ENCODE results near the gene FAIM. TPM values are rescaled to one million over a fixed set of nuclear protein-coding genes. Genes with fewer than 3 reads are reported as not detected.

The FAIM gene
- total RNA-seq, 1 experiment from 2014 or later: 12.7 TPM

DNA sequence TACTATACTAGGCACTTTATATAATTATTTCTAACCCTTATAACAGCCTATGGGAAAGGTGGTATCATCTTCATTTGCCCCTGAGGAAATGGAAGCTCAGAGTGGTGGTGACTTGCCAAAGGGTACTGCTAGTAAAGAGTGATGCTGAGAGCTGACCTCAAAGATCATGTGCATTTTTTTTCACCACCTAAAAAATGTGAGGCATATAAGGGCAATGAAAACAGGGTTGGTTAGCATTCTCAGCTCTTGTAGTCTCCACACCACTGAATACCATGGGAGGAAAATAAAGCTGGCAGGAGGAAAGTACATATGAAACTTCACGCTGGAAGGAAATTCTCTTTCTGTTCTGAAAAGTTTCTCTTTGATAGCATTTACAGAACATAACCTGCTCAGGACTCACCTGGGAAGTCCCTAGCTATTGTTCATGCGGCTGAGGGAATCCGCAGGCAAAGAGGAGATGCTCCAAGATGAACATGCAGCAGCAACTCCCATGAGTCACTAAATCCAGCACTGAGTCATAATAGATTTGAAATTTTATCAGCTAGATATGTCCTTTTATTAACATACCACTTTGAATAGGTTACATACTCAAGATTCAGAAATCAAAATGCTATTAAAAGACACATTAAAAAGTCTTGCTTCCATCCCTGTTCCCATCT, 17.3 kb downstream of the FAIM start:
- no peak for DNase-seq (ENCODE audit: low read depth in 1 of 2, low spot score in 2 of 2)
- peaks cover 5% of the 10 kb centered on the region; the same call in 1 of the 2 replicates for H3K36me3 ChIP-seq
- no peak overlapping the region for H3K4me3 ChIP-seq

DNA sequence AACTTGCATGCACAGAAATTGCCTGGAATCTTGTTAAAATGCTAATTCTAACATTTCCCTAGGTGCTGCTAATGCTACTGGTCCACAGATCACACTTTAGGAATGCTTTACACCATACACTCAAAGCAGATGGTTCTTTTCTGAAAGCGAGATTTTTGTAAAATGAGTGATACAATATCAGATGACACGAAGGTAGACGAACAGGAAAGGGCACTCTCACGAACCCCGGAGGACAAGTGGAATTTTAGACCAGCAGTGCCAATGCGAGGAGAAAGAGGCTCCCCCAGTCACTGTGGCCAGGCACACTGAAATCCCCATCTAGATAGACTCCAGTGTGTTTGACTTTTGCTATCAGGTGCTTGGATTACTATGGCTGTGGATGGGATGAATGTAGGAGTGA, 21.0 kb downstream of the FAIM start:
- Histone ChIP-seq H3K4me1 (replicated peaks) (no peaks in the 10 kb centered on the region), H3K27ac (no peak overlapping the region), H3K36me3 (no peaks in the 10 kb centered on the region), H3K9me3 (replicated peaks) (no peaks in the 10 kb centered on the region), H3K27me3 (replicated peaks) (no peaks in the 10 kb centered on the region), H3K4me3 (no peak overlapping the region)
- no peak for DNase-seq (ENCODE audit: low read depth in 1 of 2, low spot score in 2 of 2)

More for the DNA sequence above, 17.3 kb downstream of the FAIM start:
- no peaks in the 10 kb centered on the region for H3K27me3 ChIP-seq (replicated peaks)
- H3K27ac ChIP-seq: no peak overlapping the region
- H3K9me3 ChIP-seq (replicated peaks): no peaks in the 10 kb centered on the region
- H3K4me1 ChIP-seq (replicated peaks): no peaks in the 10 kb centered on the region

DNA sequence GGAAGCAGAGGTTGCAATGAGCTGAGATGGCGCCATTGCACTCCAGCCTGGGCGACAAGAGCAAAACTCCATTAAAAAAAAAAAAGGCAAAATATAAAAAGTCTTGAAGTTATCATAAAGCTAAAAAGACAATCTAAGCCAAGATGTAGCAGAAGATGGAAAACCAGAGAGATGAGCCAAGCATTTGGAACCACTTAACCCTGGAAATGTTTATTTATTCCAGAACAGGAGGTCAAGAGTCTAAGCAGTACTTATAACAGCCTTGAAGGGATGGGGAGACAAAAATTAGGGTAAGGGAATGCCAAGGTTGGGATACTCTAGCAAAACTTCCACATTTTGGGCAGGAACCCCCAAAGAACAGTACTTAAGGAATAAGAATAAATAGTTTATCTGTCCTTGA, 30.1 kb downstream of the FAIM start:
- Histone ChIP-seq H3K4me1 (replicated peaks) (no peaks in the 10 kb centered on the region), H3K4me3 (no peak overlapping the region), H3K27ac (no peak overlapping the region), H3K9me3 (replicated peaks) (peaks cover 3% of the 10 kb centered on the region; the same call in 1 of the 2 replicates), H3K36me3 (no peaks in the 10 kb centered on the region), H3K27me3 (replicated peaks) (no peaks in the 10 kb centered on the region)
- DNase-seq (ENCODE audit: low read depth in 1 of 2, low spot score in 2 of 2): no peak

DNA sequence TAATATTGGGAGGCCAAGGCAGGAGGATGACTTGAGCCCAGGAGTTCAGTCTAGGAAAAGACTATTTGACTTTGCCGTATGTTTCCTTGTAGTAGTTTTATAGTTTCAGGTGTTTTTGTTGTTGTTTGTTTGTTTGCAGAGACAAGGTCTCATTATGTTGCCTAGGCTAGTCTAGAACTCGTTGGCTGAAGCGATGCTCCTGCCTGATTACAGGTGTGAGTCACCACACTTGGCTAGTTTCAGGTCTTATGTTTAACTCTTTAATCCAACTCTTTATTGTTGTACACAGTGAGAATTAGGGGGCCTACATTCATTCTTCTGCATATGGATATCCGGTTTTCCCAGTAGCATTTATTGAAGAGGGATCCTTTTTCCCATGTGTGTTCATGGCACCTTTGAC, 32.0 kb downstream of the FAIM start:
- Histone ChIP-seq H3K4me1 (replicated peaks) (no peaks in the 10 kb centered on the region), H3K4me3 (no peak overlapping the region), H3K36me3 (no peaks in the 10 kb centered on the region), H3K27ac (no peak overlapping the region), H3K9me3 (replicated peaks) (peaks cover 3% of the 10 kb centered on the region; the same call in 1 of the 2 replicates), H3K27me3 (replicated peaks) (no peaks in the 10 kb centered on the region)
- no peak for DNase-seq (ENCODE audit: low read depth in 1 of 2, low spot score in 2 of 2)

DNA sequence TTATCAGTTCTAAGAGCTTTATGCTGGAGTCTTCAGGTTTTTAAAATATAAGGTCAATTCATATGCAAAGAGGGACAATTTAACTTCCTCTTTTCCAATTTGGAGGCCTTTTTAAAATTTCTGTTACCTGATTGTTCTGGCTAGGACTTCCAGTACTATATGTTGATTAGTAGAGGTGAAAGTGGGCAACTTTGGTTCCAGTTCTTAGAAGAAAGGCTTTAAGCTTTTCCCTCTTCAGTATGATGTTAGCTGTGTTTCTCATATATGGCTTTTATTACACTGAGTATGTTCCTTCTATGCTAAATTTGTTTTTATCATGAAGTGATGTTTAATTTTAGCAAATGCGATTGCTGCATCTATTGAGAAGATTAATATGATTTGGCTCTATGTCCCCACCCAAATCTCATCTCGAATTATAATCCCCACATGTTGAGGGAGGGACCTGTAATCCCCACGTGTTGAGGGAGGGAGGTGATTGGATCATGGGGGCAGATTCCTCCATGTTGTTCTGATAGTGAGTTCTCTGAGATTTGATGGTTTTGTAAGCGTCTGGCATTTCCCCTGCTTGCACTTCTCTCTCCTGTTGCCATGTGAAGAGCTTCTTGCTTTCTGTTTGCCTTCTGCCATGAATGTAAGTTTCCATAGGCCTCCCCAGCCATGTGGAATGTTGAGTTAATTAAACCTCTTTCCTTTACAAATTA, 33.8 kb downstream of the FAIM start:
- H3K27me3 ChIP-seq (replicated peaks): no peaks in the 10 kb centered on the region
- peaks cover 3% of the 10 kb centered on the region; the same call in 1 of the 2 replicates for H3K9me3 ChIP-seq (replicated peaks)
- no peak overlapping the region for H3K27ac ChIP-seq
- H3K36me3 ChIP-seq: no peaks in the 10 kb centered on the region
- H3K4me1 ChIP-seq (replicated peaks): no peaks in the 10 kb centered on the region
- H3K4me3 ChIP-seq: no peak overlapping the region
- DNase-seq (ENCODE audit: low read depth in 1 of 2, low spot score in 2 of 2): no peak

DNA sequence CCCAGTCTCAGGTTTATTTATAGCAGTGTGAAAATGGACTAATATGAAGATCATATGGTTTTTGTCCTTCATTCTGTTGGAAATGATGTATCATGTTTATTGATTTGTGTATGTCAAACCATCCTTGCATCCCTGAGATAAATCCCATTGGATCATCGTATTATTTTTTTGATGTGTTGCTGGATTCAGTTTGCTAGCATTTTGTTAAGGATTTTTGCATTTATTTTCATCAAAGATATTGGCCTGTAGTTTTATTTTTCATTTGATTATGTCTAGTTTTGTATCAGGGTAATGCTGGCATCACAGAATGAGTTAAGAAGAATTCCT, 34.3 kb downstream of the FAIM start:
- H3K27me3 ChIP-seq (replicated peaks): no peaks in the 10 kb centered on the region
- no peak for DNase-seq (ENCODE audit: low read depth in 1 of 2, low spot score in 2 of 2)
- no peak overlapping the region for H3K27ac ChIP-seq
- H3K4me1 ChIP-seq (replicated peaks): no peaks in the 10 kb centered on the region
- no peaks in the 10 kb centered on the region for H3K36me3 ChIP-seq
- H3K9me3 ChIP-seq (replicated peaks): peaks cover 3% of the 10 kb centered on the region; the same call in 1 of the 2 replicates
- H3K4me3 ChIP-seq: no peak overlapping the region

DNA sequence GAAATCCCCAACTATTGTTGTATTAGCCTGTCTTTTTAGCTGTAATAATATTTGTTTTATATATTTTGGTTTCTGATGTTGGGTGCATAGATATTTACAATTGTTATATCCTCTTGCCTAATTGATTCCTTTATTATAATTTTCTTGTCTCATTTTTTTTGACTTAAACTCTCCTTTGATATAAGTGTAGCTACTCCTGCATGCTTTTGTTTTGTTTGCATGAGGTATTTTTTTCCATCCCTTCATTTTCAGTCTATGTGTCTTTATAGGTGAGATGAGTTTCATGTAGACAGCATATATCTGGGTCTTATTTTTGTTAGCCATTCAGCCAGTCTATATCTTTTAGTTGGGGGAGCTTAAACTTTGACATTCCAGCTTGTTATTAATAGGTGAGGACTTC, 37.4 kb downstream of the FAIM start:
- Histone ChIP-seq H3K9me3 (replicated peaks) (peaks cover 6% of the 10 kb centered on the region; the same call in 1 of the 2 replicates), H3K4me1 (replicated peaks) (no peaks in the 10 kb centered on the region), H3K27me3 (replicated peaks) (no peaks in the 10 kb centered on the region), H3K36me3 (peaks cover 15% of the 10 kb centered on the region), H3K27ac (no peak overlapping the region), H3K4me3 (no peak overlapping the region)
- no peak for DNase-seq (ENCODE audit: low read depth in 1 of 2, low spot score in 2 of 2)

DNA sequence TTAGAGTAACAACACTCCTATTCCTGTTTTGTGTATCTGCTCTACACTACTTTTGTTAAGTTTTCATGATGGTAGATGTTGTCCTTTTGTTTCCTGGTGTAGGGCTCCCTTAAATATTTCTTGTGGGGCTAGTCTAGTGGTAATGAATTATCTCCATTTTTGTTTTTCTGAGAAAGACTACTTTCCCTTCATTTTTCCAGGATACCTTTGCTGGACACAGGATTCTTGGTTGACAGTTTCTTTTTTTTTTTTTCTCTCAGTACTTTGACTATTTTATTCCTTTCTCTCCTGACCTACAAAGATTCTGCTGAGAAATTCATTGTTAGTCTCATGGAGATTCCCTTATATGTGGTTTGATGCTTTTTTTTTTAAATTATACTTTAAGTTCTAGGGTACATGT, 37.9 kb downstream of the FAIM start:
- Histone ChIP-seq H3K4me3 (no peak overlapping the region), H3K9me3 (replicated peaks) (peaks cover 6% of the 10 kb centered on the region; the same call in 1 of the 2 replicates), H3K36me3 (peaks cover 15% of the 10 kb centered on the region), H3K27me3 (replicated peaks) (no peaks in the 10 kb centered on the region), H3K4me1 (replicated peaks) (no peaks in the 10 kb centered on the region), H3K27ac (no peak overlapping the region)
- no peak for DNase-seq (ENCODE audit: low read depth in 1 of 2, low spot score in 2 of 2)

DNA sequence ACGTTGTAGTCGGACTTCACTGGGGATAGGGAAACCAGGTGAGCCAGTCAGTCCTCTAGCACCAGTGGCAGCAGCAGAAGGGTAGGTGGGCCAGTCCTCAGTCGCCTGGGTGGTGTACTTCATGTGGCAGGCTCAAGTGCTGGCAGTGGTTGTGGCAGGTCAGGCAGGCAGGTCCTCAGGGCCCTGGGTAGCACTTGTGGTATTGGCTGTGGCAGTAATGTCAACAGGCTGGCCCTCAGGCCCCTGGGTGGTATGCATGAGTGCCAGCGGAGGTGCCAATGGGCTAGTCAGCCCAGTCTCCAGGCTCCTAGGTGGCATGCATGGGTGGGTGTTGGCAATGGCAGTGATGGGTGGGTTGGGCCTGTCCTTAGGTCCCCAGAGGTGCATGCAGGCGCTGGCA, 40.6 kb downstream of the FAIM start:
- Histone ChIP-seq H3K27me3 (replicated peaks) (no peaks in the 10 kb centered on the region), H3K9me3 (replicated peaks) (0 out of 2 replicates have a peak, but pooled peaks cover 2% of the 10 kb centered on the region), H3K4me3 (no peak overlapping the region), H3K27ac (no peak overlapping the region), H3K4me1 (replicated peaks) (no peaks in the 10 kb centered on the region), H3K36me3 (peaks cover 26% of the 10 kb centered on the region)
- DNase-seq (ENCODE audit: low read depth in 1 of 2, low spot score in 2 of 2): no peak

DNA sequence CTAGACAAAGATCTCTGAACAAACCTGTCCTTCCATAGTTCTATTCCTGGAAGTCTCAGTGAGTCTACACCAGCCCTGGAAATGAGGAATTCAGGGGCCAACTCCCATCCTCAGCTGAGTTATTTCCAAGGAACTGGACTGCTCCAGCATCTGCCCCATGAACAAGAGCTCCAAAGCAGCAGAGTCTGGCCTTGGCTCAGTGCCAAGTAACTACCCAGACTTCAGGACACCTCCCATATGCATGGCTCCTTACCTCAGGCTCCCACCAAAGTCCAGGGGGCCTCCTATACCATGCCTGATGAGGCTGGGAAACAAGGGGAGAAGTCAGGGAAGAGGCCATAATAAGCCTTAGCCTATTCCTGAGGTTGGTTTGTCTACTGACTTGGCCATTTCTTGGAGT, 45.0 kb downstream of the FAIM start:
- Histone ChIP-seq H3K4me3 (no peak overlapping the region), H3K9me3 (replicated peaks) (0 out of 2 replicates have a peak, but pooled peaks cover 2% of the 10 kb centered on the region), H3K4me1 (replicated peaks) (no peaks in the 10 kb centered on the region), H3K27me3 (replicated peaks) (no peaks in the 10 kb centered on the region), H3K27ac (no peak overlapping the region), H3K36me3 (peaks cover 31% of the 10 kb centered on the region)
- DNase-seq (ENCODE audit: low read depth in 1 of 2, low spot score in 2 of 2): no peak

DNA sequence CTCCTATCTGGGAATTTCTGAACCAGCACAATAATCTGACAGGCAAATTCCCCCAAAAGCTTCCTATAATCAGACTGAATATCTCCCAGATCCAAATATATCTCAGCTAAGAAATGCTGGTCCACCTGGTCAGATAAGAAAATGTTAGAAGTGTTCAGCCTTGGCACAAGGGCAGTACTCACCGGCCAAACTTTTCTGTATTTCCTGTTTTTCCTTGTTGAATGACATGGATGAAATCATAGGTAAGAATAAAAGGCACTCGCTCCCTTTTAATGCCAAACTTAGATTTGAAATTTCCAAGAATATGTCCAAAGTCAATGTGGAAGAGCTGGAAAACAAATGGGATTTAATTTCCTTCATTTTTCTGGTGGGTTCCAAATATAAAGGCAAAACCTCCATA, 48.9 kb downstream of the FAIM start:
- Histone ChIP-seq H3K4me1 (replicated peaks) (no peaks in the 10 kb centered on the region), H3K4me3 (no peak overlapping the region), H3K9me3 (replicated peaks) (no peaks in the 10 kb centered on the region), H3K36me3 (peaks cover 17% of the 10 kb centered on the region; the same call in 1 of the 2 replicates), H3K27ac (no peak overlapping the region), H3K27me3 (replicated peaks) (no peaks in the 10 kb centered on the region)
- DNase-seq (ENCODE audit: low read depth in 1 of 2, low spot score in 2 of 2): no peak

DNA sequence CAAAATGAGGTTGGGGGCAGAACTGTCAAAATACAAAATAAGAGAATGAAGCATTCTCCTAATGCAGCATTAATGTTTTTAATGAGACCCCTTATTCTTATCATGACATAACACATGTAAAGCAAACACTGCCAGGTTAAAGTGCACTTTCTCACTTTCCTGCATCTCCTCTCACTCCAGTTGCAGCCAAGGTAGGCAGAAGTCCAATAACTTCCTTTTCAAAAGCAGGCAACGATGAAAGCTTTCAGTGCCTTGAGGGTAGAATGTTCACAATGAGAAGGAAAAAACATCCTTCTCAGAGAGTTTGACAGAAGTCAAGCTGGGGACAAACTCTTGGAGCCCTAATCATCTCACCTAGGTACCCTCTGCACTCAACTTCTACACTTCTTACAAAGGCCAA, 59.5 kb downstream of the FAIM start:
- Histone ChIP-seq H3K36me3 (peaks cover 13% of the 10 kb centered on the region), H3K9me3 (replicated peaks) (no peaks in the 10 kb centered on the region), H3K4me1 (replicated peaks) (no peaks in the 10 kb centered on the region), H3K27me3 (replicated peaks) (no peaks in the 10 kb centered on the region), H3K4me3 (no peak overlapping the region), H3K27ac (no peak overlapping the region)
- no peak for DNase-seq (ENCODE audit: low read depth in 1 of 2, low spot score in 2 of 2)

DNA sequence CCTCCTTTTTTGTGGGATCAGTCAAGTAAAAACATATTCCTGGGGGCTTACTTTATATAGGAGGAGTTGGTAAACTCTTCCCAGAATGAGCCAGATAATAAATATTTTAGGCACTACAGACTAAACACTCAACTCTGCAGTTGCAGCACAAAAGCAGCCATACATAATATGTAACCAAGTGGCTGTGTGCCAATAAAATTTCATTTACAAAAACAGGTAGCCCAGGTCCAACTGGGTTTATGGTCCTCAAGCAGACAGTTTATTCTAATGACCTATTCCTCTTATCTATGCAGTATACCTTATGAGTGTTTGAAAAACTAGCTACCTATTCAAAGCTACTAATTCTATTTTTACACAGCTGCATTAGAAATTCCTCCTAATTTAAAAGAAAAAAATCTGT, 61.8 kb downstream of the FAIM start:
- H3K27ac ChIP-seq: no peak overlapping the region
- no peaks in the 10 kb centered on the region for H3K9me3 ChIP-seq (replicated peaks)
- peaks cover 6% of the 10 kb centered on the region for H3K4me1 ChIP-seq (replicated peaks)
- H3K27me3 ChIP-seq (replicated peaks): no peaks in the 10 kb centered on the region
- peaks cover 16% of the 10 kb centered on the region for H3K36me3 ChIP-seq
- DNase-seq (ENCODE audit: low read depth in 1 of 2, low spot score in 2 of 2): no peak
- no peak overlapping the region for H3K4me3 ChIP-seq

DNA sequence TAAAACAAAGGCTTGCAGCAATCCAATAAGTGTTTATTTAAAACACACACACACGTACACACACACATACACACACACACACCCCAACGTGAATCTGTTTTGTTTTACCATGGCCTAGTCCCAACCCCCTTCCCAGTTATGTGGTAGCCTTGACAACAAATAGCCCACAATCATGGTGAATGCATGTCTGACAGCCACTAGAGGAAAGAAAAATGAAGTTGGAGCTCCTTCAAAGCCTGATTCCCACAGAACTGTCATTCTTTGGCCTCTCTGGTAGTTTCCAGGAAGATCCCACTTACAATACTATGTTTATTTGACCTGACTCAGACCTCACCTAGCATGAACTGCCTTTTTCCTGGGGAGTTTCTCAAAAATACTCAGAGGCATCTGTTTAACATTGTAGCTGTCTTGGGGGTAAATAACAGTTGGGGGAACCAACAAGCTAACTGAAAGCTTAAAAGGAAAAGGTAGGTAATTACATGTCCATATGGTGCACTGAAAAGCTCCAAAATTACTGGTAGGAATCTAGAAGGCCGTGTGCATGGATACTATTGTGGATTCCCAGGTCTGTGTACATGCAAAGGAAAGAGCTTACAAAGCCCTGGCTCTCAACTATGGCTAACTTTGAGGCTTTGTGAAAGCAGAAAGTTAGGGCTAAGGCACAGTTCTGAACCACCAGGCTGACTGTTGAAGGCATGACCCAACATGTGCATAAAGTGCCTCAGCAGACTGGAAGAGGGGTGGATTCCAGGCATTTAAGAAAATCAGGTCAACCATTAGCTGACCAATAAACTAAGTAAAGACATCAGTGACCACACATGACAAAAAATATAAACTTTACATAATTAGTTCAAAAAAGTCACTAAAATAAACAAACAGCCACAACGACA, 65.3 kb downstream of the FAIM start:
- Histone ChIP-seq H3K4me1 (replicated peaks) (peaks cover 6% of the 10 kb centered on the region), H3K4me3 (no peak overlapping the region), H3K9me3 (replicated peaks) (no peaks in the 10 kb centered on the region), H3K27me3 (replicated peaks) (no peaks in the 10 kb centered on the region), H3K27ac (no peak overlapping the region), H3K36me3 (peaks cover 28% of the 10 kb centered on the region)
- peak in 1 of 2 experiments; percentile 20 for DNase-seq (ENCODE audit: low read depth in 1 of 2, low spot score in 2 of 2)

All from SJSA1 (cell line).